Subcutaneous abdominal adipose tissue (tissue), 5 donors: ENCODE data around the gene AQP7.
"Not testable (repeated sequence)": the region's sequence is repeated elsewhere in the genome, so short reads cannot be mapped to it uniquely, and the experiment has no call there.

Experiments used
- H3K27ac ChIP-seq: one replicate; pipeline ENCODE4 v1.7.0; 2013; ENCODE audit warnings: low read depth, mild to moderate bottlenecking, inconsistent platforms, low read length, moderate library complexity
- H3K27me3 ChIP-seq, 5 donors: one replicate each; pipeline ENCODE4 v1.7.0; 2013; ENCODE audit warnings: low read length in 5 of 5, inconsistent platforms in 1 of 5; ENCODE audit not compliant: control insufficient read depth in 5 of 5, insufficient read depth in 4 of 5
- H3K36me3 ChIP-seq, 5 donors: one replicate each; pipeline ENCODE4 v1.7.0; 2013; ENCODE audit warnings: low read length in 5 of 5; ENCODE audit not compliant: control insufficient read depth in 5 of 5, insufficient read depth in 5 of 5
- H3K4me1 ChIP-seq, 5 donors: one replicate each; pipeline ENCODE4 v1.7.0; 2013; ENCODE audit warnings: low read length in 5 of 5, mild to moderate bottlenecking in 3 of 5, moderate library complexity in 1 of 5; ENCODE audit not compliant: control insufficient read depth in 5 of 5, insufficient read depth in 5 of 5
- H3K4me3 ChIP-seq, 5 donors: one replicate each; pipeline ENCODE4 v1.7.0; 2013; ENCODE audit warnings: low read length in 5 of 5, low read depth in 1 of 5
- H3K9ac ChIP-seq, 5 donors: one replicate each; pipeline ENCODE4 v1.7.0; 2013; ENCODE audit warnings: low read length in 5 of 5, mild to moderate bottlenecking in 4 of 5, moderate library complexity in 3 of 5
- H3K9me3 ChIP-seq, 5 donors: one replicate each; pipeline ENCODE4 v1.7.0; 2013; ENCODE audit warnings: low read length in 5 of 5; ENCODE audit not compliant: control insufficient read depth in 5 of 5
- donor health status: healthy.
- donor health status: healthy.
- donor health status: healthy.
- donor health status: healthy.
- donor health status: healthy.

Gene AQP7

DNA sequence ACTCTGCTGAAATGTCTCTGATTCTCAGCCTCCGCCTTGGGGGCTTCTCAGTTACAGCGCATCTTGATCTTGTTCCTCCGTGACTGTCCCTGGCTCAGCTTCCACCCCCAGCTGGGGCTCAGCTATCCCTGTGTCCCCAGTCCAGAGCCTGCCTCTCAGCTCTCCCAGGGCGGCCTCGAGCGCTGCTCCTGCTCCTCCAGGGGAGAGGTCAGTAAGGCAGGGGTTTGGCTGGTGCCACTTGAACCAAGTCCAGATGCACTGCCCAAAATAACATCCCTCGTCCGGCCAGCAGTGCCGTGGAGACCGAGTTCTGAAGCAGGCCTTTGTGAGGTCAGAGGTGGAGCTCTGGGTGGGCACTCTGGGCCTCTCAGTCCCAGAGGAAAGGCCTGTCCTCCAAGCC, at the start of gene AQP7:
Gene AQP7, minus strand, starts transcription at position 198 of the 400 bp plus-strand sequence. CDS start 1,306 bp downstream, outside the sequence.
- Histone ChIP-seq H3K27ac (peak within 1 kb of the TSS; percentile 93), H3K9ac (peak within 1 kb of the TSS; percentile 66 to 91 (median 77)), H3K4me3 (peak within 1 kb of the TSS; percentile 73 to 93 (median 78)), H3K4me1 (peaks cover 4 to 63% (median 58%) of the 10 kb centered on the region in 5 donors)
- not testable (repeated sequence) for H3K36me3 ChIP-seq, H3K9me3 ChIP-seq, H3K27me3 ChIP-seq

- Histone ChIP-seq H3K4me3 (no peak overlapping the region), H3K9me3 (no peaks in the 10 kb centered on the region), H3K36me3 (no peaks in the 10 kb centered on the region), H3K27ac (no peak overlapping the region), H3K4me1 (peaks cover 2 to 19% (median 17%) of the 10 kb centered on the region in 5 donors), H3K27me3 (peaks cover 0 to 6% (median 5%) of the 10 kb centered on the region in 5 donors), H3K9ac (no peak overlapping the region)
Measured at GRCh38 chr9:33450621-33451146, 48.3 kb upstream of the AQP7 start.

GRCh38 chr9:33449715-33450114, 47.3 kb upstream of the AQP7 start:
- no peak overlapping the region for H3K9ac ChIP-seq
- H3K4me1 ChIP-seq = peaks cover 2 to 19% (median 17%) of the 10 kb centered on the region in 5 donors

DNA sequence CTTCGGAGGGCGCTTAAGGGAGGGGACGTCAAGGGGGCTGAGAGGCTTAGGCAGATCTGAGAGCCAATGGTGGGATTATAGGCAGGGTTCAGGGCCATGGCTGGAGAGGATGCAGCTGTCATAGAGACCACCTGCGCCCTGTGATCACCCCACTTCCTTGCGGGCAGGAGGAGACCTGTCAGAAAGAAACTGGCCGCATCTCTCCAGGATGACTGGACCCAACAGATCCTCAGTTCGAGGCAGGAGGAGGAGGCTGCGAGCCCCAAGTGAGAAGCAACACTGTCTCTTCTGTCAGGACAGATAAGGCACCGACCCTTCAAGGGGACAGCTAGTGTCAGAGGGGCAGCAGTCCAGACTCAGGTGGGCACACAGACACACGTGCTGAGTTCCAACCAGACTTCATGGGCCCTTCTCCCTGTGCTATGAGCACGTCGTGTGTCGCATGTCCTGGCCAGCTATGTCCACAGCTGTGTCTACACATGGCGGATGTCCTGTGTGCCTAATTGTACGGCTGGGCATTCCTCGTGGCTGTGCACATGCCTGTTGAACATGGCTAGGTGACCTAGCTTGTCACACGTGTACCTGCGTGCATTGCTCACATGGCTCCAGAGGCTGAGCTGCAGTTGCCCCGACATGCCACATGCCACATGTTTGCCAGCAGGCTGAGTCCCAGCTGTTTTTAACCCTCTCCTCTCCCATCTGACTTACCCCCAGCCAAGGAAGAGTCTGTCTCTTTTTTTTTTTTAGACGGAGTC, 45.6 kb upstream of the AQP7 start:
- Histone ChIP-seq H3K9me3 (no peaks in the 10 kb centered on the region), H3K9ac (peak overlapping the region in 2 of 5 donors; percentile 10 to 70), H3K27me3 (peaks cover 0 to 6% (median 6%) of the 10 kb centered on the region in 5 donors), H3K36me3 (no peaks in the 10 kb centered on the region), H3K4me3 (peak overlapping the region; percentile 50 to 70 (median 61)), H3K4me1 (peaks cover 2 to 19% (median 17%) of the 10 kb centered on the region in 5 donors), H3K27ac (no peak overlapping the region)

More at GRCh38 chr9:33449715-33450114, 47.3 kb upstream of the AQP7 start:
- no peaks in the 10 kb centered on the region for H3K36me3 ChIP-seq
- no peaks in the 10 kb centered on the region for H3K9me3 ChIP-seq
- peaks cover 0 to 6% (median 5%) of the 10 kb centered on the region in 5 donors for H3K27me3 ChIP-seq
- H3K4me3 ChIP-seq = no peak overlapping the region
- no peak overlapping the region for H3K27ac ChIP-seq

DNA sequence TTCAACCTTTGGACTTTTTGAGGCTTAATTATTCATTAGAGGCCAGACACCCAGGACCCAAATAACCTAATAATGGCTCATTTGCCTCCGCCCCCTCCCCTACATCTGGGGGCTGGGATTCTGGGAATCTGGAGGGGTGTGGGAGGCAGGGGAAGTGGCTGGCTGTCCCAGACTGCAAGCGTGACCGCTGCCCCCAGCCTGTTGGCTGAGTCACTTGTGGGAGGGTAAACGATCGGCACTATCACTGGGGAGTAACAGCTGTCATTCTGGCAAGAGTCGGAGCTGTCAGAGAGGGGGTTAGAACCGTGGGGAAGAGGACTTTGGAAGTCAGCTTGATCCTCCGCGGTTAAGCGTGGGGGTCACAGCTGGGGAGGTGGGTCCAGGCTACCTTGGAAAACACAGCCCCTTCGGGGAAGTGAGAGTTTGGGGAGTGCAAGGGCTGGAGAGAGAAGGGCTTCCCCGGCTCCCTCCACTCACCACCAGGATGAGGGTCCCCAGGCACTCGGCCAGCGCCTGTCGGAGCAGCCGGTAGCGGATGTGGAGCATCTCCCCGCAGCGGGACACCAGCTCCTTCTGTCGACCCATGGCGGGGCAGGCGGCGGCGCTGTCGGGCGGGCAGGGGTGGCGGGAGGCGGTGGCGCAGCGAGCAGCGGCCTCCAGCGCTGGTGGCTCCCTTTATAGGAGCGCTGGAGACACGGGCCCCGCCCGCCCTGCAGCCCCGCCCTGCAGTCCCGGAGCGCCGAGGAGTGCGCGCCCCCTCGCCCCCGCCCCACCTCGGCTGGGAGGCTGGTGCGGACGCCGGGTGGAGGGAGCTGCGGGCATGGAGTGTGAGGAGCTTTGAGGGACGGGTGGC, 44.8 kb upstream of the AQP7 start, which contains the start of gene AQP3:
Gene AQP3, minus strand, starts transcription at position 648 of the 853 bp plus-strand sequence. Its CDS starts 63 bp downstream, at position 585.
- H3K27me3 ChIP-seq = peaks cover 0 to 6% (median 6%) of the 10 kb centered on the region in 5 donors
- H3K9ac ChIP-seq = peak within 1 kb of the TSS in 3 of 5 donors; percentile 33 to 70 (median 59)
- no peak within 1 kb of the TSS for H3K27ac ChIP-seq
- no peaks in the 10 kb centered on the region for H3K9me3 ChIP-seq
- no peaks in the 10 kb centered on the region for H3K36me3 ChIP-seq
- H3K4me3 ChIP-seq = peak within 1 kb of the TSS; percentile 61 to 74 (median 63)
- peaks cover 2 to 19% (median 17%) of the 10 kb centered on the region in 5 donors for H3K4me1 ChIP-seq

- no peak overlapping the region for H3K27ac ChIP-seq
- H3K27me3 ChIP-seq = peaks cover 0 to 6% (median 6%) of the 10 kb centered on the region in 5 donors
- peak overlapping the region in 4 of 5 donors; percentile 7 to 70 (median 62) for H3K4me3 ChIP-seq
- no peaks in the 10 kb centered on the region for H3K36me3 ChIP-seq
- H3K4me1 ChIP-seq = peaks cover 2 to 19% (median 17%) of the 10 kb centered on the region in 5 donors
- no peaks in the 10 kb centered on the region for H3K9me3 ChIP-seq
- H3K9ac ChIP-seq = no peak overlapping the region
Measured at GRCh38 chr9:33446240-33446945, 44.0 kb upstream of the AQP7 start.

DNA sequence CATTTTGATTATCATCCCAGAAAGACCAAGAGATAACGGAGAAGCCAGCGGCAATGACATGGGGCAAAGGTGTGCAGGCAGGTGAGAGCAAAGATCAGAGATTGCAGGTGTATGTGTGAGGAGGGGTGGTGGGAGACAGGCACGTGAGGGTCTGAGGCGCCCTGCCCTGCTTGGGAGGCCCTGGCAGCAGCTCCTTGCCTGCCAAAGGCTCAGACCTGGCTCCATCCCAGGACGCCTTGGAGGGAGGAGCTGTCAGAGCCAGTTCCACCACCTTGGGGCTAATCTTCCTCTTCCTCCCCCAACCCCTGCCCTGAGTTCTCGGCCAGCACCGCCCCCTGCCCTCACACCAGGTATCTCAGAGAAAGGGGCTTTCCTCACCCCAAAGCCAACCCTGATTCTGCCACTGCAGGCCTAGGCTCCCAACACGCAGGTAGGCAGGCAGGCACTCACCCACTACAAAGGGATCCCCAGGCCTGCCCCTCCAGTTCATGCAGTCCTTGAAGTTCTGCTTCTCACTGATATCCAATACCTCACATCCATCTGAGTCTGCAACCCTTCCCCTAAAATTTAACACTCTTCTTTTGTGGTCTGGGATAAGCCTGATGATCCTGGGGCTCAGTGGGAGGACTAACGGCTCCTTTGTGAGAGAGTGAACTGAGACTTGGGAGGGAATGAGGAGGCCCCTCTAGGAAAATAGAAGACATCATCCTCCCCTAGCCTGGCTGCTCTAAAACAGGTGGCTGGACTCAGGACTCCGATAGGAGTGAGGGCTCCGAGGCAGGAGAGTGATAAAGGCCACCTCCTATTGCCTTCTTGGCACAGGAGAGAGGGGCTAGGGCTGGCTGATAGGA, 43.2 kb upstream of the AQP7 start:
- no peak overlapping the region for H3K4me3 ChIP-seq
- H3K27ac ChIP-seq = no peak overlapping the region
- no peaks in the 10 kb centered on the region for H3K9me3 ChIP-seq
- peaks cover 2 to 19% (median 17%) of the 10 kb centered on the region in 5 donors for H3K4me1 ChIP-seq
- H3K9ac ChIP-seq = no peak overlapping the region
- H3K27me3 ChIP-seq = peaks cover 0 to 6% (median 6%) of the 10 kb centered on the region in 5 donors
- no peaks in the 10 kb centered on the region for H3K36me3 ChIP-seq

- Histone ChIP-seq H3K9ac (no peak overlapping the region), H3K27ac (no peak overlapping the region), H3K4me1 (peaks cover 2 to 30% (median 17%) of the 10 kb centered on the region in 5 donors), H3K36me3 (no peaks in the 10 kb centered on the region), H3K27me3 (peaks cover 0 to 10% (median 6%) of the 10 kb centered on the region in 5 donors), H3K4me3 (no peak overlapping the region), H3K9me3 (no peaks in the 10 kb centered on the region)
Measured at GRCh38 chr9:33443464-33444154, 41.2 kb upstream of the AQP7 start.
